ENCODE measurements around the gene ITFG2. TPM values are rescaled to one million over a fixed set of nuclear protein-coding genes. Genes with fewer than 3 reads are reported as not detected.

ITFG2 gene
- total and polyA plus RNA-seq, 8 donors = 29.0 to 77.9 (median 68.5) TPM

- intact Hi-C loops (cut with DNase I) = no loop called here
- ATAC-seq (peak; percentile 88), DNase-seq (peak; percentile 64 to 95 (median 83))
- Histone ChIP-seq H3K36me3 (peaks cover 5 to 35% of the 10 kb centered on the region in 2 donors), H3K27ac (peak overlapping the region; percentile 75 to 85), H3K4me1 (peaks cover 9 to 23% of the 10 kb centered on the region in 2 donors), H3K4me3 (peak overlapping the region; percentile 72 to 91), H3K9me3 (no peaks in the 10 kb centered on the region), H3K27me3 (peaks cover 0 to 20% of the 10 kb centered on the region in 2 donors)
- TF ChIP-seq, protein P1, sequence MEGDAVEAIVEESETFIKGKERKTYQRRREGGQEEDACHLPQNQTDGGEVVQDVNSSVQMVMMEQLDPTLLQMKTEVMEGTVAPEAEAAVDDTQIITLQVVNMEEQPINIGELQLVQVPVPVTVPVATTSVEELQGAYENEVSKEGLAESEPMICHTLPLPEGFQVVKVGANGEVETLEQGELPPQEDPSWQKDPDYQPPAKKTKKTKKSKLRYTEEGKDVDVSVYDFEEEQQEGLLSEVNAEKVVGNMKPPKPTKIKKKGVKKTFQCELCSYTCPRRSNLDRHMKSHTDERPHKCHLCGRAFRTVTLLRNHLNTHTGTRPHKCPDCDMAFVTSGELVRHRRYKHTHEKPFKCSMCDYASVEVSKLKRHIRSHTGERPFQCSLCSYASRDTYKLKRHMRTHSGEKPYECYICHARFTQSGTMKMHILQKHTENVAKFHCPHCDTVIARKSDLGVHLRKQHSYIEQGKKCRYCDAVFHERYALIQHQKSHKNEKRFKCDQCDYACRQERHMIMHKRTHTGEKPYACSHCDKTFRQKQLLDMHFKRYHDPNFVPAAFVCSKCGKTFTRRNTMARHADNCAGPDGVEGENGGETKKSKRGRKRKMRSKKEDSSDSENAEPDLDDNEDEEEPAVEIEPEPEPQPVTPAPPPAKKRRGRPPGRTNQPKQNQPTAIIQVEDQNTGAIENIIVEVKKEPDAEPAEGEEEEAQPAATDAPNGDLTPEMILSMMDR (IDR thresholded peaks at IDR 0.05) = no peak
Observed at GRCh38 chr12:2795291-2796186, 16.9 kb upstream of the ITFG2 start.

DNA sequence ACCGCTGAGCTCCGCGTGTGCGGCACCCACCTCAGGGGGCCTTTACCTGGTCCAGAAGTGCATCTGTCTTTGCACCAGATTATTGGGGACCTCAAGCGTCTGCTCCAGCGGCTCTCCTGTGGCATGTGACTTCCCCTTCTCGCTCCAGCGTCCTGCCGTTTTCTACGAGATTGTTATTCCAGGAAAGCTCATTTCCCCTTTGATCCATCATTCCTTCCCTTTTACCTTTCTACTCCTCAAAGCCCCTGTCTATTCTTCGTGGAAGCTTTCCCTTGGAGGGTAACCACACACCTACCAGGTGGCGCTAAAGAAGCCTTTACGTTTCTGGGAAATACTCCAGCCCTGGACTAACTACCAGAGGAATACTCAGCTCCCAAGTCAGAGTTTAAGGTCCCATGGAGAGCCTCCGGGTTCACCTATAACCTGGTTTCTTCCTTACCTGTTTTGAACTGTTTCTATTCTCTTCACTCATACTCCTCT lies 16.2 kb upstream of the ITFG2 start:
- peak; percentile 12 for ATAC-seq
- no peak for DNase-seq
- peak overlapping the region; percentile 72 to 91 for H3K4me3 ChIP-seq
- H3K27me3 ChIP-seq = peaks cover 0 to 20% of the 10 kb centered on the region in 2 donors
- H3K27ac ChIP-seq = peak overlapping the region; percentile 75 to 81
- TF ChIP-seq, protein P1 (IDR thresholded peaks at IDR 0.05) = no peak
- H3K36me3 ChIP-seq = peaks cover 5 to 41% of the 10 kb centered on the region in 2 donors
- no peaks in the 10 kb centered on the region for H3K9me3 ChIP-seq
- intact Hi-C loops (cut with DNase I) = no loop called here
- H3K4me1 ChIP-seq = peaks cover 9 to 23% of the 10 kb centered on the region in 2 donors

- intact Hi-C loops (cut with DNase I) = no loop called here
- DNase-seq (no peak), ATAC-seq (no peak)
- no peak overlapping the region for H3K27ac ChIP-seq
- H3K4me1 ChIP-seq = peaks cover 9 to 23% of the 10 kb centered on the region in 2 donors
- peaks cover 5 to 58% of the 10 kb centered on the region in 2 donors for H3K36me3 ChIP-seq
- H3K4me3 ChIP-seq = no peak overlapping the region
- TF ChIP-seq, protein P1 (IDR thresholded peaks at IDR 0.05) = no peak
- peaks cover 0 to 20% of the 10 kb centered on the region in 2 donors for H3K27me3 ChIP-seq
- no peaks in the 10 kb centered on the region for H3K9me3 ChIP-seq
Observed at GRCh38 chr12:2797721-2798418, 14.6 kb upstream of the ITFG2 start.

DNA sequence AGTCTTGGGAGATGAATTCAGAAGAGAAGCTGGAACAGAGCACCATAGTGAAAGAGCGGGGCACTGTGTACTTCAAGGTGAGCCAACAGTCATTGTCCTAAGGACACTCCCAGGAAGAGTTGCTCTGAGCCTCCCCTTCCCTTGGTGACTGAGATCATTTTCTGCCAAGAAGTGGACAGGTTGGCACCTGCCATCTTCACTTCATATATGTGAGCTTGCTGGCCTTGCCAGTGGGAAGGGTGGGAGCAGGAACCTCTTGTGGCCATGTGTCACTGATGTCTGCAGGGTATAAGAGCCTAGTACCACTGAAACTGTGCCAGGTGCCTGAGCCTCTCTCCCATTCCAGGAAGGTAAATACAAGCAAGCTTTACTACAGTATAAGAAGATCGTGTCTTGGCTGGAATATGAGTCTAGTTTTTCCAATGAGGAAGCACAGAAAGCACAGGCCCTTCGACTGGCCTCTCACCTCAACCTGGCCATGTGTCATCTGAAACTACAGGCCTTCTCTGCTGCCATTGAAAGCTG lies 12.4 kb upstream of the ITFG2 start:
- DNase-seq (no peak), ATAC-seq (no peak)
- Histone ChIP-seq H3K9me3 (no peaks in the 10 kb centered on the region), H3K4me3 (no peak overlapping the region), H3K4me1 (peaks cover 9 to 18% of the 10 kb centered on the region in 2 donors), H3K36me3 (peaks cover 5 to 80% of the 10 kb centered on the region in 2 donors), H3K27ac (no peak overlapping the region), H3K27me3 (no peaks in the 10 kb centered on the region)
- intact Hi-C loops (cut with DNase I) = no loop called here
- TF ChIP-seq, protein P1 (IDR thresholded peaks at IDR 0.05) = no peak

Data from left lung (tissue), 10 donors.